IPS-15b (cell line): Measurements from ENCODE around the gene TPP1.

Experiments used
- H3K27me3 ChIP-seq: one replicate; pipeline ENCODE4 v1.6.1; 2013; ENCODE audit warnings: low read length; ENCODE audit not compliant: control insufficient read depth, insufficient read depth
- H3K36me3 ChIP-seq: one replicate; pipeline ENCODE4 v1.6.1; 2013; ENCODE audit warnings: low read length; ENCODE audit not compliant: control insufficient read depth, insufficient read depth
- H3K4me1 ChIP-seq: one replicate; pipeline ENCODE4 v1.6.1; 2013; ENCODE audit warnings: mild to moderate bottlenecking, low read length; ENCODE audit not compliant: control insufficient read depth, insufficient read depth
- H3K4me3 ChIP-seq: one replicate; pipeline ENCODE4 v1.5.1; 2013; ENCODE audit warnings: low read depth, low read length
- H3K9ac ChIP-seq: one replicate; pipeline ENCODE4 v1.6.1; 2013; ENCODE audit warnings: low read depth, mild to moderate bottlenecking, low read length
- H3K9me3 ChIP-seq: one replicate; pipeline ENCODE4 v1.6.1; 2013; ENCODE audit warnings: mild to moderate bottlenecking, low read length; ENCODE audit not compliant: control insufficient read depth, insufficient read depth

The TPP1 gene

DNA sequence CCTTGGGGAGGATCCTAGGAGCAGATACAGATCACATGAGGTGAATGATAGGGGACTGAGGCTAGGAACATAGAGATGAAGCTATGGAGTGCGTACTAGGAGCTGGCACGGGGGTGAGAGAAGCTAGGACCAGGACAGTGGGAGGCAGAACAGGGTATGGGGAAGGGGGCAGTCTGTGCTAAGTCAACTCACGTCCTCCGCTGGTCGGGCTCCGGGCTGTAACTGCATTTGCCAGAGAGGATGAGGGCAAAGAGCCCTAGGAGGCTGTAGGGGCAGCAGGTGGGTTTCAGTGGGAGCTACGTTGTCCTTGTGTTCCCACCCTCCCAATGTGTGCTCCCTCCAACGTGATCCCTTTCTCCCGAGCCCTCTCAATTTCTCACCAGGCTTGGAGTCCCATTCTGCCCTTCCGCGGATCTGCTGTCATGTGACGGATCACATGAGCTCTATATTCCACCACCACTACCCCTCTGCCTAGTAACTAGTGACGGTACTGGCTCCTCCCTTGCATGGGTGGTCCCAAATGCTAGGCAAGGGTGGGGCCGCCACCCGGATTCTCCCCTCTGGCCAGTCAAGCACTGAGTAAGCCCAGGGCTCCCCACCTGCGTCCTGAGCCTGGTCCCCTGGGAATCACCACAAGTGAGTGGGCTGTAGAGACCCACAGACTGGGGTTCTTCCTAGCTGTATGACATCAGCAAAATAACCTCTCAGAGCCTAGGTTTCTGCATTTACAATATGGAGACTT, at the start of gene TPP1:
TPP1 (minus strand) TSS at position 419 of the 742 bp plus-strand sequence; CDS start at position 397, 22 bp downstream.
- Histone ChIP-seq H3K36me3 (no peaks in the 10 kb centered on the region), H3K9ac (peak within 1 kb of the TSS; percentile 85), H3K27me3 (no peaks in the 10 kb centered on the region), H3K4me1 (no peaks in the 10 kb centered on the region), H3K4me3 (peak within 1 kb of the TSS; percentile 99), H3K9me3 (no peaks in the 10 kb centered on the region)

DNA sequence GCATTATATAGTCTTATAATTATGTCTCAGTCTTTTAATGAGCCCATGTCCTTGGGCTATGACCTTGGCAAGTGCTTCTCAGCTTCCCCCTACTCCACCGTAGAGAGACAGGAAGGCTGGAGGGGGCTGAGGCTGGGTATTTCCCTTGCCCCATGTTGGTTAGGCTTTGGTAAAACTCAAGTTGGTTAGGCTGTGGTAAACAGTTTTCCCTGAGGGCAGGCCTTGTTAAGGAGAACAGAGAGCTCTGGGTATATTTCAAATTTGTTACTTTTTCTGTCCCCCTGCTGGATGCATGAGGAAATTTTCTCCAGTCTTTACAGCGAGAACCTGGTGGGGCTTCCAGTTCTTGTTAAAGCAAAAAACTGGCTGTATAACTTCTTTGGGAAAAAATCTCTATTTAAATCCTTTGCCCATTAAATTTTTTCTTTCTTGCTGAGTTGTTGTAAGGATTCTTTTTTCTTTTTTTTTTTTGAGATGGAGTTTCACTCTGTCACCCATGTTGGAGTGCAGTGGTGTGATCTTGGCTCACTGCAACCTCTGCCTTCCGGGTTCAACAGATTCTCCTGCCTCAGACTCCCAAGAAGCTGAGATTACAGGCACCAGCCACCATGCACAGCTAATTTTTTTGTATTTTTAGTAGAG, 48.6 kb upstream of the TPP1 start:
- Histone ChIP-seq H3K9ac (no peak overlapping the region), H3K36me3 (no peaks in the 10 kb centered on the region), H3K4me1 (no peaks in the 10 kb centered on the region)

DNA sequence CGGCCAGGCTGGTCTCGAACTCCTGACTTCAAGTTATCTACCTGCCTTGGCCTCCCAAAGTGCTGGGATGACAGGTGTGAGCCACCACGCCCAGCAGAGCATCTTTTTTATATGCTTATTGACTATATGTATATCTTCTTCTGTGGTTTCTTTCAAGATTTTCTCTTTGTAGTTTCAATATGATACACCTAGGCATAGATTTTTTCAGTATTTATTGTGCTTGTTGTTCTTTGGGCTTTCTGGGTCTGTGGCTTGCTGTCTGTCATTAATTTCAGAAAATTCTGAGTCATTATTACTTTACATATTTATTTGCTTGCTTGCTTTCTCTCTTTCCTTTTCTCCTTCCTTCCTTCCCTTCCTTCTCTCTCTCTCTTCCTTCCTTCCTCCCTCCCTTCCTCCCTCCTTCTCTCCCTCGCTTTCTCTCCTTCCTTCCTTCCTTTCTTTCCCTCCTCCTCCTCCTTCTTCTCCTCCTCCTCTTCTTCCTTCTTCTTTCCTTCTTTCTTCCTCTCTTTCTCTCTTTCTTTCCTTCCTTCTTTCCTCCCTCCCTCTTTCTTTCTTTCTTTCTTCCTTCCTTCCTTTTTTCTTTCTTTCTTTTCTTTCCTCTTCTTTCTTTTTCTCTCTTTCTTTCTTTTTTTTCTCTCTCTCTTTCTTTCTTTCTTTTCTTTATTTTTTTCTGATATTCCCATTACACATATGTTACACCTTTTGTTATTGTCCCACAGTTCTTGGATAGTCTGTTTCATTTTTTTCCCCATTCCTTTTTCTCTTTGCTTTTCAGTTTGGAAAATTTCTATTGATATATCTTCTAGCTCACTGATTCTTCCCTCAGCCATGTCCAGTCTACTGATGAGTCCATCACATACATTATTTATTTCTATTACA, 47.3 kb upstream of the TPP1 start:
- H3K9ac ChIP-seq = no peak overlapping the region
- H3K4me3 ChIP-seq = no peak overlapping the region
- no peaks in the 10 kb centered on the region for H3K4me1 ChIP-seq
- H3K27me3 ChIP-seq = peaks cover 3% of the 10 kb centered on the region
- H3K9me3 ChIP-seq = no peaks in the 10 kb centered on the region
- no peaks in the 10 kb centered on the region for H3K36me3 ChIP-seq

More for the DNA sequence above, 48.6 kb upstream of the TPP1 start:
- peaks cover 3% of the 10 kb centered on the region for H3K27me3 ChIP-seq
- no peak overlapping the region for H3K4me3 ChIP-seq
- no peaks in the 10 kb centered on the region for H3K9me3 ChIP-seq

DNA sequence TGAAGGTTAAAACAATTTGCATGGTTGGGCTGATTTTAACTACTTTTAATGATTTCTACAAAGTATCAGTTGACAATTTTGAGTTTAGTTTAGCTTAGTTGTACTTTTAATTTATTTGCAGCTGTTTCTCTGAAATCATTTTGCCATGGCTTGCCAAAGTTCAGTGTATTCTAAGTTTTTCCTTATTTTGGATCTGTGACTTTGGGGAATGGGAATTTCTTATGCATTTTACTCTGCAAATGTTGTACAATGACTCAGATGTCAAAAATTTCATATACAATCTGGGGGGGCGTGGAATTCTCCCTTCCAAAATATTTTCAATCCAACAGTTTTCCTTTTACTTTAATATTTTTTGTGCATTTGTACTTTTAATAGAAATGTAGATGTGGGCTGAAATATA, 45.3 kb upstream of the TPP1 start:
- Histone ChIP-seq H3K9me3 (no peaks in the 10 kb centered on the region), H3K27me3 (peaks cover 3% of the 10 kb centered on the region), H3K36me3 (no peaks in the 10 kb centered on the region), H3K9ac (no peak overlapping the region), H3K4me1 (no peaks in the 10 kb centered on the region), H3K4me3 (no peak overlapping the region)

DNA sequence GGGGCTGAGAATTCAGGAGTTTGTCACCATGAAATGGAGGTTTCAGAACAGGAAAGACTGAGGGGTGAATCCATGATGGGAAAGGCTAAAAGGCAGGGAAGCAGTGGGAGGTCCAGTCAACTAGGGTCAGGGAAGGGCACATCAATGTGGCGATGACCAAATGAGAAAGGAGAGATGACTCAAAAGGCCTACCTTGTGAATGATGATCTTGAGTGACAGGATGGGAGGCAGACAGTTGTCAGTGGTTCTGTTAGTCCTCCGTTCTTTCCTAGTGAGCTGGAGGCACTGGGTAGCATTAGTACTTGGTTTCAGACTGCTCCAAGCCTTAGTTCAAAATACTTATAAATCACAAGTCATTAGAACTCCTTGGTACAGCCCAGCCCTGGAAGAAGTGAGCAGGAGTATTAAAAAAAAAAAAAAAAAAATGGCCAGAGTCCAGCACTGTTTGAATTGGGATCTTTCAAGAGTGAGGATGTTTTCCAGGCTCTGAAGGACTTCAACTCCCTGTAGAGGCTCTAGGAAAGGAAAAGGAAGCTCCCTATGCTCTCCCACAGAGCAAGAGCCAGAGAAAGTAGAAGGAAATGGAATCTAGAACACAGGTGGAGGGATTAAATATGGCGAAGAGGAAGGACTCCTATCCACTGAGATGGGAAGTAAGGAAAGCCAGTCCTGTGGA, 44.7 kb upstream of the TPP1 start:
- no peak overlapping the region for H3K4me3 ChIP-seq
- peak overlapping the region; percentile 24 for H3K9ac ChIP-seq
- H3K36me3 ChIP-seq = no peaks in the 10 kb centered on the region
- H3K9me3 ChIP-seq = no peaks in the 10 kb centered on the region
- H3K27me3 ChIP-seq = peaks cover 3% of the 10 kb centered on the region
- no peaks in the 10 kb centered on the region for H3K4me1 ChIP-seq

DNA sequence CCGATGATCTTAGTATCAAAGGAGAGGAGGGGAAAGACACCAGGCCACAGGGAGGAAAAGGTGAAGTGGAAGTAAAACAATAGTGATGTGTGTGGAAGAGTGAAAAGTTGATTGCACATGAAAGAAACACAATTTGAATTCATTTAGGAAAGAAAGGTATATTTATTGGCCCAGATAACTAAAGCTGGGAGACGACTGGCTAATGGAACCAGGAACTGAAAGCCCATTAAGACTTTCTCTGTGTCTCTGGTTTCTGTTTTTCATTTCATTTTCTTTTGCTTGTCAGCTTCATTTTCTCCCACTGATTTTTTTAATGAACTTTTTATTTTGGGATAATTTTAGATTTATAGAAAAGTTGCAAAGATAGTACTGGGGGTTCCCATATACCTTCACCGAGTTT, 41.5 kb upstream of the TPP1 start:
- H3K36me3 ChIP-seq = no peaks in the 10 kb centered on the region
- H3K27me3 ChIP-seq = peaks cover 29% of the 10 kb centered on the region
- H3K9me3 ChIP-seq = no peaks in the 10 kb centered on the region
- H3K4me3 ChIP-seq = no peak overlapping the region
- peaks cover 7% of the 10 kb centered on the region for H3K4me1 ChIP-seq
- no peak overlapping the region for H3K9ac ChIP-seq

DNA sequence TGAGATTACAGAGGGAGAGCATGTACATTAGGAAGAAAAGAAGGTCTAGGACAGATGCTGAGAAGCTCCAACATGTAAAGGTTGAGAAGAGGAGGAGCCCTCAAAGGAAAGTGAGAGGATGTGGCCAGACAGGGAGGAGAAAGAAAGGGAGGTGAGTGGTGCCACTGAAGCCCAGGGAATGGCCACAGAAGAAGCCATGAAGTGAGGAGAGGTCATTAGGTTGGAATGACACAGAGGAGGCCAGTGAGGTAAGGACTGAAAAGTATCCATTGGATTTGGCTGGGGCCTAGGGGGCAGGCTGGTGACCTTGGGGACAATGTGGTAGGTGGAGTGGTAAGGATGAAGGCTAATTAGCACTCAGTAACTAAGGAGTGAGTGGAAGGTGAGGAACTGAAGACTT, 39.4 kb upstream of the TPP1 start:
- peaks cover 15% of the 10 kb centered on the region for H3K4me1 ChIP-seq
- no peaks in the 10 kb centered on the region for H3K9me3 ChIP-seq
- H3K27me3 ChIP-seq = peaks cover 41% of the 10 kb centered on the region
- no peak overlapping the region for H3K4me3 ChIP-seq
- H3K9ac ChIP-seq = no peak overlapping the region
- no peaks in the 10 kb centered on the region for H3K36me3 ChIP-seq

DNA sequence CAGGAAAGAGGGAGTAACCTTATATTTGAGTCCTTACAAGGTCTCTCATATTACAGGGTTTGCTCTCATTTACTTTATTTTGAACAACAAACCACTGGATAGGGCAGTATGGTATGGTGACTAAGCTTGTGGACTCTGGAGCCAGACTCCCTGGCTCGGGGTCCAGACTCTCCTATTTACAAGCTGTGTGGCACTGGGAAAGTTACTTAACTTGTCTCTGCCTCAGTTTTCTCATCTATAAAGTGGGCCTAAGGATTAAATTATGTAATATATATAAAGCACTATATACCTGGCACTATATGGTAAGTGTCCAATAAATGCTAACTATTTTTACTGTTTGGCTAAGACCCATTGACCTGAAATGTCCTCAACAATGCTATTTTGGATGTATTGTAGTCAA, 38.1 kb upstream of the TPP1 start:
- H3K27me3 ChIP-seq = peaks cover 43% of the 10 kb centered on the region
- H3K4me1 ChIP-seq = peaks cover 15% of the 10 kb centered on the region

DNA sequence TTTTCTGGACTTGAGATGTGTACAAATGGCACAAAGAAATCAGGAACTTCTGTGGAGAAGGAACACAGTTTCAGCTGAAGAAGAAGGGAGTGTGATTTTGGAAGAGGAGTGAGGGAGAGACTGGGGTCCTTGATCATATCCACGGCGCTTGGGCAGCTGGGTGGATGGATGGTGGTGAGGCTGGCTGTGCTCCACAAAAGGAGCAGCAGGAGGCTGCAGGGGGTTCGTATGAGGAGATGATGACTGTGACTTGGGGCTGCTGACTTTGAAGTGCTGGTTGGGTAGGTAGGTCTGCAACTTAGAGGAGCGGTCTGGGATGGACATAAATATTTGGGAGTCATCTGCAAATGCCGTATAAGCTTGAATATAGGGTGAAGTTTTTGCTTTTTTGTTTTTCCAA, 37.7 kb upstream of the TPP1 start:
- Histone ChIP-seq H3K36me3 (no peaks in the 10 kb centered on the region), H3K4me3 (peak overlapping the region; percentile 88), H3K9ac (peak overlapping the region; percentile 3), H3K4me1 (peaks cover 15% of the 10 kb centered on the region), H3K9me3 (no peaks in the 10 kb centered on the region), H3K27me3 (peaks cover 43% of the 10 kb centered on the region)

More for the DNA sequence above, 38.1 kb upstream of the TPP1 start:
- Histone ChIP-seq H3K9me3 (no peaks in the 10 kb centered on the region), H3K36me3 (no peaks in the 10 kb centered on the region), H3K4me3 (no peak overlapping the region), H3K9ac (no peak overlapping the region)

DNA sequence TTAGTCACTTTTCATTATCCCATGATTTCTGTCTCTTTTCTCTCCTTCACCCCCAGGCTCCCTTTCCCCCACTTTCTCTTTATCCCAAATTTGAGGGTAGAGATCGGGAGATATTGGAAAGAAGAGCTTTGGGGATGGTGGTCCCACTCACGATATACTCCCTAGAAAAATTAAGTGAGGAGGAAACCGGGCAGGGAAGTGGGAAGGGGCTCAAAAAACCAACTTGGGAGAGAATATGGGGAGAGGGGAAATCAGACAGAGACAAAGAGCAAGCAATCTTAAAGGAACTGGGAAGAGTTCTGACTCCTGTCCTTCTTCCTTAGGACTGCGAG, 37.3 kb upstream of the TPP1 start:
- no peaks in the 10 kb centered on the region for H3K36me3 ChIP-seq
- no peaks in the 10 kb centered on the region for H3K9me3 ChIP-seq
- peak overlapping the region; percentile 88 for H3K4me3 ChIP-seq
- peaks cover 43% of the 10 kb centered on the region for H3K27me3 ChIP-seq
- peaks cover 15% of the 10 kb centered on the region for H3K4me1 ChIP-seq
- H3K9ac ChIP-seq = peak overlapping the region; percentile 3

DNA sequence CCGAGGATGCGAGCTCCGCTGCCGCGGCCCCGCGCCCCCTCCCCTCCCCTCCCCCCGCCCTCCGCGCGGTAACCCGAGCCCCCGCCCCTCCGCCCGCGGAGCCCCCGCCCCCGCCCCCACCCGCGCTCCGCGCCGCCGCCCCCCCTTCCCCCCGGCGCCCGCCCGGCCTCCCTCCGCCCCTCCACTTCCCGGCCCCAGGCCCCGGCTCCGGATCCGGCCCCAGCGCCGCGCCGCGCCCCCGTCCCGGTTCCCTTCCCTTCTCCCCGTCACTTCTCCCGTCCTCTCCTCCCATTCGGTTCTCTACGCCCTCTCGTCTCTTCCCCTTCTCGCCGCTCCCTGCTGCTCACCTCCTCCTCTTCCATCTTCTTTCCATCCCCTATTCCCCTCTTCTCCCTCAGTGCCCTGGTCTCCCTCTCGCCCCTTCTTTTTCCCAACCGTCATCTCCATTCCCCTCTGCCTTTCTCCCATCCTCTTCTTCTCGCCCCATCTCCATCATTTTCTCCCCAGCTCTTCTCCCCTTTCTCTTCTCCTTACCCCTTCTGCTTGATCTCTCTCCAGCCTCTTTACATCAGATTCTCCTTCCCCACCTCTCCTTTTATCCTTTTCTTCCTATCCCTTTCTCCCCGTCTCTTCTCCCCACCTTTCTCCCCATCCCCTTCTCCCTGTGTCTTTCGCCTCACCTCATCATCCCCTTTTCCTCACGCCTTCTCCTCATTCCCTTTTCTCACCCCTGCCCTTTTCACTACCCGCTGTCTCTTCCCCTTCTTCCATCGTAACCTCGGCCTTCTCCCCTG, 36.8 kb upstream of the TPP1 start, which contains the start of gene DCHS1:
DCHS1 (minus strand) TSS at position 20 of the 794 bp plus-strand sequence. CDS start 14,196 bp downstream, outside the sequence.
- H3K4me1 ChIP-seq = peaks cover 15% of the 10 kb centered on the region
- H3K36me3 ChIP-seq = no peaks in the 10 kb centered on the region
- no peaks in the 10 kb centered on the region for H3K9me3 ChIP-seq
- peak within 1 kb of the TSS; percentile 88 for H3K4me3 ChIP-seq
- H3K27me3 ChIP-seq = peaks cover 43% of the 10 kb centered on the region
- H3K9ac ChIP-seq = peak within 1 kb of the TSS; percentile 73
